Measurements from ENCODE around the gene SNRNP25. TPM values are rescaled to one million over a fixed set of nuclear protein-coding genes. Genes with fewer than 3 reads are reported as not detected.

SNRNP25 gene
- total RNA-seq, 1 experiment from 2014 or later = 21.2 TPM

- H3K36me3 Mint-ChIP-seq (ENCODE audit: insufficient read depth, unreplicated experiment) = peaks cover 22% of the 10 kb centered on the region
- H3K27me3 Mint-ChIP-seq (ENCODE audit: insufficient read depth, unreplicated experiment) = no peaks in the 10 kb centered on the region
- intact Hi-C loops (cut with micrococcal nuclease) = no loop called here
- ChIA-PET POLR2A (interaction anchor here (0.6 to 3.5 kb wide), 6 partner anchors 9 to 515 kb away, joined by 3 to 11 read pairs (median 6); partner anchors contain the start of genes POLR3K and SNRNP25), CTCF (interaction anchor here (1.4 to 3.9 kb wide), 3 partner anchors 12 to 29 kb away, joined by 4 to 18 read pairs (median 12); no protein-coding TSS in a partner anchor)
- TF ChIP-seq CTCF (IDR thresholded peaks at IDR 0.05; ENCODE audit: unreplicated experiment) = no peak
- H3K9me3 Mint-ChIP-seq (ENCODE audit: unreplicated experiment) = no peaks in the 10 kb centered on the region
- H3K4me3 Mint-ChIP-seq (ENCODE audit: unreplicated experiment) = peak within 1 kb of the TSS; percentile 82
- peaks cover 22% of the 10 kb centered on the region for H3K4me1 Mint-ChIP-seq (ENCODE audit: insufficient read depth, unreplicated experiment)
- no TSS peak for BruUV-seq (replicated peaks)
- peak within 1 kb of the TSS; percentile 85 for H3K27ac Mint-ChIP-seq (ENCODE audit: low read depth, unreplicated experiment)
- DNase-seq (ENCODE audit: unreplicated experiment) = peak; percentile 80
These were observed 24.3 kb downstream of the SNRNP25 start, which contains the start of gene MPG for GRCh38 chr16:77807-78443. MPG (plus strand) TSS chr16:78225; CDS start chr16:78310, 85 bp downstream.

GRCh38 chr16:78444-79150 lies 25.0 kb downstream of the SNRNP25 start:
- Mint-ChIP-seq H3K27ac (ENCODE audit: low read depth, unreplicated experiment) (peak overlapping the region; percentile 79), H3K4me3 (ENCODE audit: unreplicated experiment) (peak overlapping the region; percentile 82), H3K9me3 (ENCODE audit: unreplicated experiment) (no peaks in the 10 kb centered on the region), H3K27me3 (ENCODE audit: insufficient read depth, unreplicated experiment) (no peaks in the 10 kb centered on the region), H3K36me3 (ENCODE audit: insufficient read depth, unreplicated experiment) (peaks cover 22% of the 10 kb centered on the region), H3K4me1 (ENCODE audit: insufficient read depth, unreplicated experiment) (peaks cover 18% of the 10 kb centered on the region)
- CTCF ChIA-PET = interaction anchor here (0.6 to 3.9 kb wide), 4 partner anchors 13 to 28 kb away, joined by 3 to 18 read pairs (median 8); no protein-coding TSS in a partner anchor
- intact Hi-C loops (cut with micrococcal nuclease) = no loop called here
- POLR2A ChIA-PET = interaction anchor here (0.6 to 3.5 kb wide), 5 partner anchors 9 to 514 kb away, joined by 3 to 11 read pairs (median 3); no protein-coding TSS in a partner anchor
- DNase-seq (ENCODE audit: unreplicated experiment) = peak; percentile 25
- BruUV-seq (replicated peaks) = no TSS peak
- no peak for TF ChIP-seq CTCF (IDR thresholded peaks at IDR 0.05; ENCODE audit: unreplicated experiment)

GRCh38 chr16:79151-80054 lies 25.8 kb downstream of the SNRNP25 start:
- Mint-ChIP-seq H3K4me3 (ENCODE audit: unreplicated experiment) (peak overlapping the region; percentile 82), H3K4me1 (ENCODE audit: insufficient read depth, unreplicated experiment) (peaks cover 18% of the 10 kb centered on the region), H3K36me3 (ENCODE audit: insufficient read depth, unreplicated experiment) (peaks cover 22% of the 10 kb centered on the region), H3K9me3 (ENCODE audit: unreplicated experiment) (no peaks in the 10 kb centered on the region), H3K27ac (ENCODE audit: low read depth, unreplicated experiment) (peak overlapping the region; percentile 79), H3K27me3 (ENCODE audit: insufficient read depth, unreplicated experiment) (no peaks in the 10 kb centered on the region)
- intact Hi-C loops (cut with micrococcal nuclease) = no loop called here
- TF ChIP-seq CTCF (IDR thresholded peaks at IDR 0.05; ENCODE audit: unreplicated experiment) = no peak
- DNase-seq (ENCODE audit: unreplicated experiment) = no peak
- BruUV-seq (replicated peaks) = no TSS peak
- POLR2A ChIA-PET = interaction anchor here (0.9 to 3.5 kb wide), 3 partner anchors 13 to 122 kb away, joined by 3 to 11 read pairs (median 8); no protein-coding TSS in a partner anchor
- CTCF ChIA-PET = interaction anchor here (0.6 to 3.9 kb wide), 4 partner anchors 14 to 27 kb away, joined by 3 to 18 read pairs (median 3); no protein-coding TSS in a partner anchor
